GM20000 (cell line): ENCODE results near the gene CALML5.

Source experiments
- DNase-seq: peaks from one replicate; pipeline ENCODE4 v3.0.0; 2012; ENCODE audit warnings: low spot score
- CTCF ChIP-seq: IDR thresholded peaks from 2 replicates; pipeline ENCODE4 v1.5.1; 2012; ENCODE audit warnings: mild to moderate bottlenecking, control low read depth; ENCODE audit errors: extremely low read depth, missing control alignments

Gene CALML5

GRCh38 chr10:5469353-5470061 is 29.9 kb downstream of the CALML5 start:
- TF ChIP-seq CTCF = no peak
- no peak for DNase-seq

- no peak for DNase-seq
- TF ChIP-seq CTCF = no peak
Measured at GRCh38 chr10:5468262-5469106, 30.9 kb downstream of the CALML5 start.

- no peak for DNase-seq
- no peak for TF ChIP-seq CTCF
Measured at GRCh38 chr10:5467634-5468255, 31.6 kb downstream of the CALML5 start.

- TF ChIP-seq CTCF = no peak
- DNase-seq = no peak
Measured at GRCh38 chr10:5467207-5467535, 32.2 kb downstream of the CALML5 start.

GRCh38 chr10:5466451-5467206 is 32.7 kb downstream of the CALML5 start:
- no peak for DNase-seq

GRCh38 chr10:5465976-5466450 is 33.4 kb downstream of the CALML5 start:
- no peak for TF ChIP-seq CTCF
- no peak for DNase-seq

More at GRCh38 chr10:5466451-5467206, 32.7 kb downstream of the CALML5 start:
- TF ChIP-seq CTCF = no peak
